ENCODE measurements around the gene TMEM33.
"Not testable (repeated sequence)": the region's sequence is repeated elsewhere in the genome, so short reads cannot be mapped to it uniquely, and the experiment has no call there.

The TMEM33 gene, protein sequence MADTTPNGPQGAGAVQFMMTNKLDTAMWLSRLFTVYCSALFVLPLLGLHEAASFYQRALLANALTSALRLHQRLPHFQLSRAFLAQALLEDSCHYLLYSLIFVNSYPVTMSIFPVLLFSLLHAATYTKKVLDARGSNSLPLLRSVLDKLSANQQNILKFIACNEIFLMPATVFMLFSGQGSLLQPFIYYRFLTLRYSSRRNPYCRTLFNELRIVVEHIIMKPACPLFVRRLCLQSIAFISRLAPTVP

DNA sequence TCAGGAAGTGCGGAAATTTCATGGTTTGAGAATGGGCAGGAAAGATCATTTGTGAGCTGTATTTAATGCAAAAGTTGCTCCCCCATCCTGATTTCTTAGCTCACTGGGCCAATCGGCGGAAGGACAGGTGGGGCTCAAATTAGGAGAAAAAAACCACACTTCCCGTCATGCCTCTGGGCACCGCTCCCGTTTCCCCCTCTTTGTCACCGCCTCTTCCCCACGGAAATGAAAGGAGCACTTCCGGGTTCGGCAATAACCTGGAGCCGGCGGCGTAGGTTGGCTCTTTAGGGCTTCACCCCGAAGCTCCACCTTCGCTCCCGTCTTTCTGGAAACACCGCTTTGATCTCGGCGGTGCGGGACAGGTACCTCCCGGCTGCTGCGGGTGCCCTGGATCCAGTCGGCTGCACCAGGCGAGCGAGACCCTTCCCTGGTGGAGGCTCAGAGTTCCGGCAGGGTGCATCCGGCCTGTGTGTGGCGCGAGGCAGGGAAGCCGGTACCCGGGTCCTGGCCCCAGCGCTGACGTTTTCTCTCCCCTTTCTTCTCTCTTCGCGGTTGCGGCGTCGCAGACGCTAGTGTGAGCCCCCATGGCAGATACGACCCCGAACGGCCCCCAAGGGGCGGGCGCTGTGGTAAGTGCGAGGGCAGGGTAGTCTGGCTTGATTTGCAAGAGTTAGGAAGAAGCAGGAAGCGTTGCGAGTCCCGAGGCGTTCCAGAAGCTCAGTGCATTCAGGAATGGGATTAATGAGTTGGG, at the start of gene TMEM33:
TSS of gene TMEM33 (plus strand) at position 529 of the 751 bp plus-strand sequence. CDS start at position 585, 56 bp downstream.
- DNase-seq, result peak; percentile 30 to 93 (median 76)

DNA sequence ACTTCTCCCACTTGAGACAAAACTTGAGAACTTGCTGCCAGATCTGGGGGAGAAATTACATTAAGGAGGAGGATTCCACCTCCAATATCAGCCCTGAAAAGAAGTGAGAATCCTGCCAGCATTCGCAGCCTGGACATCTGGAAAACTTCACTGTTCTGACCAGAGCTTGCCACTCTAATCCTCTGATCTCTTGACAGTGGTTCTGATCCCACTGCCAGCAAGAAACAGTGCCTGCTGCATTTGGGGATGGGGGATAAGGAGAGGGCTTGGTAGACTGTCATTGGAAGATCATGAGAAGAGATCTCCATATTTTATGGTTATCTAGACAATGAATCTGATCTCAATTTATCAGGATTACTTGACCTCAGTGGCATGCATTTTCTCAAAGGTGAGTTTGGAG, 49.8 kb upstream of the TMEM33 start:
- no peak for DNase-seq

DNA sequence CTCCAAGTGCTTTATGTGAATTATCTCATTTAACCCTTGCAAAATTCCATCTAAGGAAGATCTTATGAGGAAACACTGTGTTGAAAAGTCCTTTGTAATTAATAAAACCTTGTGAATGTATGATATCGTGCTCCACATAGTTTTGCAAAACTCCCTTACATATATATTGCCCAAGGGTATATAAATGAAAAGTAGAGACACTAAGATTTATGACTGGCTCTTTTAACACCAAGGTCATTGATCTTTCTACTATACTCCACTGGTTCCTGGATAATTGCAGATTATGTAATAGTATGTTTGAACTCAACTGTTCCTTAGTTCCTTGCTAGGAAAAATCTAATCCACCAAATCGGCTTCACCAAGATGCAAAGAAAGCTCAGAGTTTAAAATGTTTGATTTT, 48.0 kb upstream of the TMEM33 start:
- no peak for DNase-seq

DNA sequence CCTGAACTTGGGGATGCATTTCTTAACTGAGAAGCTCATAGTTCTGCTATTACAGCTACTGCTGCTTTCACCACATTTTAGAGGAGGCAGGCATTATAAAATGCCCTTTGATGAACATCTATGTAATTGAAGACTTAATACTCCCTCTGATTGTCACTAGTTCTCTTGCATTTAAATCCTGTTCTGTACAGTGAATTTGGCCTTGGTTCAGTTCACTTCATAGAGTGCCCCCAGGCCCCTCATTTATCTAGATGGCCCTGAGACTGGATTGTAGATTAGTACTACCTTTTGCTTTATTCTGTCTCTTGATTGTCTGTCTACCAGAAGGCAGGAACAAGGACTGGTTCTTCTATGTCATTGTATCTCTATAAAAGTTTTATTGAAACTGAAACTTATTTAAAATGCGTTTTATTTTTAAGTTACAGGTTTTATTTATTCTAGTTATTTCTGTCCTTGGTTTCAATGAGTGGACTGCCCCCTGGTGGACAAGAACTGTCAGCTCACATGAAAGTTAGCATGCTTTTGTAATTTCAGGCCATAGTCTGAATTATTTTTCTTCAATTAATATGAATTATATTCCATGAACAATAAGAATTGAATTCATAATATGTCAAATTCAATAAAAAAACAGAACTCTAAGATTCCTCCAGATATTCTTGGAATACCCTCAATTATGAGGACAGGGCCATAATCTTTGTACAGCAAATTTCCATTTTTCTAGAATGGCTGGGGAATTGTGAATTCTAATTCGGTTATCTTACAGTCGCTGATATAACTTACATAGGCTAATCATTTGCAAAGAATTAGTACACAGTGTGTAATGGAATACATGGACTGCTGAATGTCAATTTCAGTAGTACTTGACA, 47.2 kb upstream of the TMEM33 start:
- peak in 18 of 51 donors; percentile 6 to 48 (median 27) for DNase-seq

DNA sequence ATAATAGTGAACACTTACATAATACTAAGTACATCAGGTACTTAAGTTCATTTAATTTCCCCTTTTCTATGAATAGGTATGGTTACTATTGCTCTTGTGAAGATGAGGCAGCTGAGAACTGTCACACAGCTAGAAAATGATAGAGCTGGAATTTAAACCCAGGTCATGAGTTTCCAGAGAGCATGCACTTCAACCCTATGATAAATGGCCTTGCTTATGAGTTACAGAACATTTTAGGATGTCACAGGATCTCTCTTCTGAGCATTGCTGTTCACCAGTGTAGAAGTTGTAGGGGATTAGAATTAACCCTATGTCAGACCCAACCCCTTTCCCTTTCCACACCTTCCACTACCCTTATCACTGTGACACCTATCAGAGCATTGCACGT, 46.5 kb upstream of the TMEM33 start:
- no peak for DNase-seq

DNA sequence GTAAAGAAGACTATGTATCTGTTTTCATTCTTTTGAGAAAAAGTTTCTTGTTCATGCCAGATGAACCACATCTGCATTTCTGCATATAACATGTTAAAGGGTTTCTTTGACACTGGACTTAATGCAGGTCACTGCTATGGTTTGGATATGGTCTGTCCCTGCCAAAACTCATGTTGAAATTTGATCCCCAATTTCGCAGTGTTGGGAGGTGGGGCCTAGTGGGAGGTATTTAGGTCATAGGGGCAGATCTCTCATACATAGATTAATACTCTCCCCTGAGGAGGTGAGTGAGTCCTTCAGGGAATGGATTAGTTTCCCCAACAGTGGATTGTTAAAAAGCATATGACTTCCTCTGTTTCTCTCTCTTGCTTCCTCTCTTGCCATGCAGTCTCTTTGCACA, 45.9 kb upstream of the TMEM33 start:
- DNase-seq, result no peak

DNA sequence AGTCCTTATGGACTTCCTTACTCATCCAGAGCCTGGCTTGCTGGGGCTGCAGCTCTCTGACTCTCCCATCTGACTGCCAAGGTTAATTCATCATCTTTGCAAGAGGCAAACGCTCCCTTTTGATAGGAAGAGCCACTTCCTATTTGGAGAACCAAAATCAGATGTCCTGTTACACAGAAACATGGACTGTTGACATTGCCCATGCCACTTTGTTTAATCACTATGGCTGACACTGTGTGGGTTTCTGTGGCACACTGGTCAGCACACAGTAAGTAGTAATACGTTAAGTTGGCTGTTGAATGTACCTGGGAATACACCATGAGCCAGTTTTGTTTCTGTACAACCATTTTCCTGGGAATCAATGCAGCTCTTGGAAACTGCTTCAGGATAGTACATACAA, 45.1 kb upstream of the TMEM33 start:
- no peak for DNase-seq

DNA sequence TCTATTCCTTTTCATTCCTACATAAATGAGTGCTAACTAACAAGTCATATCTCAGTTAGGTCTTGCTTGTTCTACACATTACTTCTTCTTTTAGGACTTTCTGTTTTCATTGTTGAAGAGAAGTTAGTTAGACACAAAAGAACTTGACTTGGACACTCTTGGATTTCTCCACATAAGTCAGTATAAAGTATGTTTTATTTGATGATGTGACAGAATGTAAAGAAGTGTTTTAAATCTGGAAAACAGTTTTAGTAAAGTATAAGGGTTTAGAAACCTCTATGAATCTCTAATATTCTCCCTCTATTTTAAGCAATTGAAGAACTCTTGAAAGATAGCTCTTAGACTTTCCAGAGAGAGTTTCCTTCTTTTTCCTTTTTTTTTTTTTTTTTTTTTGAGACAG, 38.6 kb upstream of the TMEM33 start:
- DNase-seq, result no peak

DNA sequence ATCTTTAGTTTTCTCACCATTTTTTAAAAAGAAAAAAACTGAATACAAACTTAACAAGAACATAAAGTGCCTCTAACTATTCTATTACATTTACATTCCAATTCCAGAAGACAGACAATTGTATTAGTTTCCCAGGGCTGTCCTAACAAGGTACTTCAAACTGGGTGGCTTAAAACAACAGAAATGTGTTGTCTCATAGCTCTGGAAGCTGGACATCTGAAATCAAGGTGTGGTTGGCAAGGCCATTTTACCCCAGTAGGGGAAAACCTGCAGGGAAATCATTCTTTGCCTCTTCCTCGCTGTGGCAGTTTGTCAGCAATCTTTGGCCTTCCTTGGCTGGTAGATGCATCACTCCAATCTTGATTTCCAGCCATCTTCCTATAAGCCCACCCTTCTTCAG, 37.5 kb upstream of the TMEM33 start:
- no peak for DNase-seq

DNA sequence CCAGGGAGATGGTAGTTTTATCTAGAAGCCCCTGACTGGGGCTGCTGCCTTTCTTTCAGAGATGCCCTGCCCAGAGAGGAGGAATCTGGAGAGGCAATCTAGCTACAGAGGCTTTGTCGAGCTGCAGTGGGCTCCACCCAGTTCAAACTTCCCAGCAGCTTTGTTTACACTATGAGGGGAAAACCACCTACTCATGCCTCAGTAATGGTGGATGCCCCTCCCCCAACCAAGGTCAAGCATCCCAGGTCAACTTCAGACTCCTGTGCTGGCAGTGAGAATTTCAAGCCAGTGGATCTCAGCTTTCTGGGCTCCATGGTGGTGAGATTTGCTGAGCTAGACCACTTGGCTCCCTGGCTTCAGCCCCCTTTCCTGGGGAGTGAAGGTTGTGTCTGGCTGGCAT, 26.1 kb upstream of the TMEM33 start:
- not testable (repeated sequence) for DNase-seq

DNA sequence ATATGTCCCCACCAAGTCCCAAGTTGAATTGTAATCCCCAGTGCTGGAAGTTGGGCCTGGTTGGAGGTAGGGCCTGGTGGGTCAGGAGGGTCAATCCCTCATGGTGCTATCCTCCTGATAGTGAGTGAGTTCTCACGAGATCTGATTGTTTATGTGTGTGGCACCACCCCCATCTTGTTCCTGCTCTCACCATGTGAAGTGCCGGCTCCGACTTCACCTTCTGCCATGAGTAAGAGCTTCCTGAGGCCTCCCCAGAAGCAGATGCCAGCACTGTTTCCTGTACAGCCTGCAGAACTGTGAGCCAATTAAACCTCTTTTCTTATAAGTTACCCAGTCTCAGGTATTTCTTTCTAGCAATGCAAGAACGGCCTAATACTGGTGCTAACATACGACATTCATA, 22.7 kb upstream of the TMEM33 start:
- no peak for DNase-seq

DNA sequence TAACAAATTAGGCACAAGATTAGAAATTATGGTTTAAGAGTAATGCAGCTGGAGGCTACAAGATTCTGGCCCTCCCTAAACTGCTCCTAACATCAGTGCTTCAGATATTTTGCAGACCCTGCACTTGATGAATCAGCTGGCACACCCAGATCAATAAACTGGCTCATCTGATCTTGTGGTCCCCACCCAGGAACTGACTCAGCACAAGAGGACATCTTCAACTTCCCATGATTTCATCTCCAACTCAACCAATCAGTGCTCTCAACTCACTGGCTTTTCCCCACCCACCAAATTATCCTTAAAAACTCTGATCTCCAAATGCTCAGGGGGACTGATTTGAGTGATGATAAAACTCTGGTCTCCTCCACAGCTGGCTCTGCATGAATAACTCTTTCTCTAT, 21.7 kb upstream of the TMEM33 start:
- no peak for DNase-seq

DNA sequence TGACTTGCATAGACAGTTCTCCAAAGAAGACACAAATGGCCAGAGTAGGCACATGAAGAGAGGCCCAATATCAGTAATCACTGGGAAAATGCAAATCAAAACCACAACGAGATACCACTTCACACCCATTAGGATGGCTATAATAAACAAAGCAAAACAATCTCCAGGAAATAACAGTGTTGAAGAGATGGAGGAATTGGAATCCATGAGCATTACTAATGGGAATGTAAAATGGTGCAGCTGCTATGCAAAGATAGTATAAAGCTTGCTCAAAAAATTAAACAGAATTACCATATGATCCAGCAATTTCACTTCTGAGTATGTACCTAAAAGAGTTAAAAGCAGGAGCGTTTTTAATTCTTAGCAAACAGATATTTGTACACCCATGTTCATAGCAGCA, 17.0 kb upstream of the TMEM33 start:
- DNase-seq, result no peak

DNA sequence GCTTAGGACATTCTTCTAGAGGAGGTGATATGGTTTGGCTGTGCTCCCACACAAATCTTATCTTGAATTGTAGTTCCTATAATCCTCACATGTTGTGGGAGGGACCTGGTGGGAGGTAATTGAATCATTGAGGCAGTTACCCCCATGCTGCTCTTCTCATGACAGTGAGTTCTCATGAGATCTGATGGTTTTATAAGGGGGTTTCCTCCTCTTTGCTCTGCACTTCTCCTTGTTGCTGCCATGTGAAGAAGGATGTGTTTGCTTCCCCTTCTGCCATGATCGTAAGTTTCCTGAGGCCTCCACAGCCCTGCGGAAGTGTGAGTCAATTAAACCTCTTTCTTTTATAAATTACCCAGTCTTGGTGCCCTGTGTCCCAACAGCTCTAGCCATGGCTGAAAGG, 14.8 kb upstream of the TMEM33 start:
- DNase-seq, result not testable (repeated sequence)

DNA sequence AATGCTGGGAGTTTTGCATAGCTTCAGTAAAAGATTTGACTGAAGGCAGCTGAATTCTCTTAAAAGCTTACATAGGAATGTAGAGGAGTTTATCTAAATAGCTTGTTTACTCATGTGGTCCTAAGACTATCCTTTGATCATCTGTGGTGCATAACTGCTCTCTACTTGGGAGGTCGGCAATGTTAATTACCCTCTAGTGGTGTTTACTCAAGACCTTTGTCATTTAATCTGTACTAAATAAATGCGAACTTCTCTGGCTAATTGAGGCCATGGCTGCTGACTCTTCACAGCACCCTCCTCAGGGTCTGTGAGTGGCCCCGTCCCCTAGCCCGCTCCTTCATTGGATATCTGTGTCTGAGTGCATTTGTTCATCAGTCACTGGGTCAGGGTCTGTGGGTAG, 13.8 kb upstream of the TMEM33 start:
- DNase-seq, result no peak

DNA sequence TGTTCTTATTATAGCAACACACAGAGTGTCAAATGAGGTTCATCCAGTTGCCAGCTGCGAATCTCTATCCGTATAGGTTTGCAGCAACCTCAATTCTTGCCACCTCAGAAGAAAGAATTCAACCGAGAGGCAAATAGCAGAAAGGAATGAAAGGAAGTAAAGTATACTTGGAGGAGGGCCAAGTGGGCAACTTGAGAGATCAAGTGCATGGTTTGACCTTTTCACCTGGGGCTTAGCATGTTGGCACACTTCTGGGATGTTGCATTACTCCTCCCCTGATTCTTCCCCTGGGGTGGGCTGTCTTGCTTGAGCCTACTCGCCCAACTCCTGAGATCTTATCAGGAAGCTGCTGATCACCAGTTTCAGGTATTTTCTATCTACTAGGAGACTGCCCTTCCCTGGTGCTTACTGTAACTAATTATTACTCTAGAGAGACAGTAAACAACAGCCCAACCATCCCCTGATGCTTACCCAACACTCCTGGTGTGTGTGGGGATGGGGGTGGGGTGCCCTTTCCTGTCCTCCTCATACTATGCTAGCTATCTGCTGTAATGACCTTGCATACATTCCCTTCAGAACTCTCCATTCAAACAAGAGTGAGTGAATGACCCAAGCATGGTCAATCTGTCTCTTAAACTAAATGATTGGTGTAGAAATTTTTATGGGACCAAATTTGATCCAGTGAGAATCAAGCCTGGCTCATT, 7.3 kb upstream of the TMEM33 start:
- DNase-seq, result no peak

DNA sequence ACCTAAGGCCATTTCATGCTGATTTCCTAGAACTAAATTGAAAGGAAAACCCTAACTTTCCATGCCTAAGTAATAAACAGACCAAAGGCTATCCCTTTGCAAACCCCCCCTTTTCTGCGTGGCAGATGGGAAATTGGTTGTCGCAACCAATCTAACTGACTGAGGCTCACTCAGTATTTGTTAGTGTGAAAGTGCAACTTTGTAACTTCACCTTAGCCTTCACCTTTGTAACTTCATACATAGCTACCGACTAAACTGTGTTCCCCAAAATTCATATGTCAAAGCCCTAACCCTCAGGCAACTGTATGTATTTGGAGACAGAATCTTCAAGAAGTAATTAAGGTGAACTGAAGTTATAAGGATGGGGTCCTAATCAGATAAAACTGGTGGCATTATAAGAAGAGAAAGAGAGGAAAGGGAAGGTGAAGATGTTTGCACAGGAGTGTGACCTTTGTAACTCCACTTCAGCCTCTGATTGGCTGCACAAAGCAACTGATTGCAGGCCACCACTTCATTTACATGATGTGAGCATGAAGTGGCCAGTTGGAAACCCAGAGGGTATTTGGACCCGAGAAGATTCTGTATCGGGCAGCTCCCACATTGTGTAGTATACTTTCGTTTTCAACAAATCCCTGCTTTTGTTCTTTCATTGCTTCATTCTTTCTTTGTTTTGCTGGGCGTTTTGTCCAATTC, 4.9 kb upstream of the TMEM33 start:
- peak in 2 of 51 donors; percentile 12 to 16 for DNase-seq

DNA sequence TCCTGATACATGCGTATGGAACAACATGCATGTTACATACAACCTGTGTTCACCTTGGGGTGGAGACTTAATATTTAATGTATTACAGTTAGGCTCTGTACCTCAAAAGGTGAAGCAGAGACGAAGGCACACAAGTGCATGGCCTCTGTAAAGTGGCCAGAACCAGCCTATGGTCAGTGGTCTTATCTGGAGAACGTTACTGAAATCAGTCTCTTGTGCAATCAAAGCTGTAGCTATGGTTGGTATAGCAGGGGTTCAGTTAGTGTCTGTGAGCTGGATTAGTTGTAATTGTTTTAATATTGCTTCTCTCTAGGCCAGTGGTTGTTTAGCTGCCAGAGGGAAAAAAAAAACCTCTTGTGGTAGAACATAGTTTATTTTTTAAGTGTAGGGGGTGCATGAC, 2.2 kb upstream of the TMEM33 start:
- DNase-seq, result no peak

DNA sequence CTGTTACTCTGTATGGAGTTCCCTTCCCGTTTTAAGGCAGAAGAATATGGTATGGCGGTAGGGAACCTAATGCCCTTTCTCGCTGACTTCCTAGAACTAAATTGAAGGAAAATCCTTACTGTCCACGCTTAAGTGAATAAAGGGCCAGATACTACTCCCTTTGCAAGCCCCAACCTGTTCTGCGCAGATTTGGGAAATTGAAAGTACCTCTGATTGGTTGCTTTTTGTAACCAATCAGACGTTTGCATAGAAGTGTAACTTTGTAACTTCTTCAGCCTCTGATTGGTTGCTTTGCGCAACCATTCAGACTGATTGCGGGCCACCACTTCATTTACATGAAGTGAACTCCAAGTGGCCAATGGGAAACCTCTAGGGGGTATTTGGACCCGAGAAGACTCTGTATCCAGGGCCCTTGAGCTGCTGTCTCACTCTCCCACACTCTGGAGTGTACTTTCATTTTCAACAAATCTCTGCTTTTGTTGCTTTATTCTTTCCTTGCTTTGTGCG, 1.2 kb upstream of the TMEM33 start:
- no peak for DNase-seq

DNA sequence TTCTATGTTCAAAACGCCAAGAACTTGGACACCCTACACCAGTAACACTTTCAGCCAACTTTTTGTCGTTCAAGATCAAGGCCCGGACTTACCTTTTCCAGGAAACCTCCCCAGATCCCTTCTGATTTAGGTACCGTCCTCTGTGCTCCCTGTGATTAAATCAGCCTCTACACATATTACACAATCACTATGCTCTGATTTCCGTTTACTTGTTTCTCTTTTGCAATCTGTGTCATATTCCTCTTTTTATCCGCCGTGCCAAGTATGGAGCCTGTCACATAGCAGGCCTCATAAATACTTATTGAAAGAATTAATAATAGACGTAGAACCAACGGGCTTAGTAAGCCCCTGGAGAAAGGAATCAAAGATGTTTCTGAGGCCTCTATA, 722 bp upstream of the TMEM33 start:
- no peak for DNase-seq

DNA sequence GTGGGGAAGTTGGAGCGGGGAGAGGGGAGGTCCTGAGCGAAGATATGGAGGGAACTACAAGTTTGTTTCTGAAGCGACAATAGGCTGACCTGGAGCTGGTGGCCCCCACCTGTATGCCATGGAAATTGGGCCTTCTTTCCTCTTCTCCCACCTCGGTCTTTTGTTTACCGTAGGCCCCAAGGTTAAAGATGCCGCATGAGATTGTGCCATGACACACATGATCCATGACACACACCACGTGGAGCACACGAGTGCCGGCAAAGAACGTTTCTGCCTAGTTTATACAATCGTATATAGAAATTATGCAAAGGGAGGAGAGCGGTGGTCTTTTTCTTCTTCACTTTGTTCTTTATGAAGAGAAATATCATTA, 408 bp downstream of the TMEM33 start:
- DNase-seq, result no peak
